GM23248 (cell line): ENCODE data around the gene POP4. TPM values are rescaled to one million over a fixed set of nuclear protein-coding genes. Genes with fewer than 3 reads are reported as not detected.

Experiments used
- DNase-seq: peaks from one replicate; pipeline ENCODE4 v3.0.0-alpha.2; 2015
- H2AFZ ChIP-seq: fragments of 200-600 bp; sonication (generic); 2 replicates; pipeline ENCODE4 v1.6.1; 2016; ENCODE audit warnings: antibody characterized with exemption
- H3F3A ChIP-seq: fragments of 200-600 bp; sonication (generic); 2 replicates; pipeline ENCODE4 v1.6.1; 2016; ENCODE audit warnings: mild to moderate bottlenecking, antibody characterized with exemption, mixed run types; ENCODE audit not compliant: insufficient read depth
- H3K27ac ChIP-seq: fragments of 200-600 bp; sonication (generic); 2 replicates; pipeline ENCODE4 v1.5.1; 2016; ENCODE audit warnings: mild to moderate bottlenecking
- H3K27me3 ChIP-seq: fragments of 200-600 bp; sonication (generic); replicated peaks from 2 replicates; pipeline ENCODE4 v1.6.1; 2016; ENCODE audit warnings: mild to moderate bottlenecking; ENCODE audit not compliant: insufficient read depth
- H3K36me3 ChIP-seq: fragments of 200-600 bp; sonication (generic); 2 replicates; pipeline ENCODE4 v1.6.1; 2016; ENCODE audit warnings: low read depth, mild to moderate bottlenecking
- H3K4me1 ChIP-seq: fragments of 200-600 bp; sonication (generic); 2 replicates; pipeline ENCODE4 v1.6.1; 2016; ENCODE audit warnings: mild to moderate bottlenecking; ENCODE audit not compliant: insufficient read depth
- H3K4me2 ChIP-seq: fragments of 200-600 bp; sonication (generic); one replicate; pipeline ENCODE4 v1.6.1; 2016; ENCODE audit warnings: mild to moderate bottlenecking; ENCODE audit not compliant: unreplicated experiment
- H3K4me3 ChIP-seq: fragments of 200-600 bp; sonication (generic); 2 replicates; pipeline ENCODE4 v1.5.1; 2016; ENCODE audit warnings: mild to moderate bottlenecking
- H3K79me2 ChIP-seq: fragments of 200-600 bp; sonication (generic); 2 replicates; pipeline ENCODE4 v1.6.1; 2016; ENCODE audit warnings: mild to moderate bottlenecking; ENCODE audit not compliant: insufficient read depth
- H3K9ac ChIP-seq: fragments of 200-600 bp; sonication (generic); 2 replicates; pipeline ENCODE4 v1.6.1; 2016; ENCODE audit warnings: mild to moderate bottlenecking
- H3K9me2 ChIP-seq: fragments of 200-600 bp; sonication (generic); 2 replicates; pipeline ENCODE4 v1.6.1; 2016; ENCODE audit warnings: mixed run types, mild to moderate bottlenecking, moderate library complexity; ENCODE audit not compliant: insufficient read depth
- H3K9me3 ChIP-seq: fragments of 200-600 bp; sonication (generic); one replicate; pipeline ENCODE4 v1.6.1; 2017; ENCODE audit warnings: low read depth
- H4K20me1 ChIP-seq: fragments of 200-600 bp; sonication (generic); 2 replicates; pipeline ENCODE4 v1.6.0; 2016; ENCODE audit not compliant: insufficient read depth
- EZH2 ChIP-seq: fragments of 200-600 bp; sonication (generic); IDR thresholded peaks from 2 replicates; pipeline ENCODE4 v1.6.1; 2018; ENCODE audit warnings: antibody characterized with exemption, mild to moderate bottlenecking; ENCODE audit not compliant: insufficient read depth, poor library complexity, severe bottlenecking
- EZH2phosphoT487 ChIP-seq: fragments of 200-600 bp; sonication (generic); IDR thresholded peaks from 2 replicates; pipeline ENCODE4 v1.6.1; 2018; ENCODE audit warnings: antibody characterized with exemption, moderate library complexity, mild to moderate bottlenecking, low read depth; ENCODE audit not compliant: insufficient read depth
- WGBS, 2 experiments: methylation state at CpG; one replicate each; pipeline ENCODE4 v1.1.6; 2015 to 2017; ENCODE audit warnings: low lambda C conversion rate in 2 of 2, low coverage in 1 of 2; ENCODE audit errors: missing lambda C conversion rate in 2 of 2; 5-methylcytosine and 5-hydroxymethylcytosine counted together
- in situ Hi-C: fragments of 300-500 bp; cut with MboI; formaldehyde crosslinking; loops from 2 replicates; pipeline ENCODE4 v1.15.0; 2020
- polyA plus RNA-seq: library from polyadenylated mRNA; unstranded; fragments of >200 nt; fragmentation: Nextera tagmentation; extraction: Ambion mirVana; gene quantifications from 2 replicates; pipeline ENCODE4 v1.2.1, GENCODE V29; 2016
- total RNA-seq: library from RNA; depleted of rRNA; stranded (reverse); fragments of >200 nt; shearing (Covaris generic); gene quantifications from 2 replicates; pipeline ENCODE4 v1.2.3, GENCODE V29; 2014

POP4 gene
- total and polyA plus RNA-seq, 2 experiments from 2014 or later, result 65.8 to 132 TPM

DNA sequence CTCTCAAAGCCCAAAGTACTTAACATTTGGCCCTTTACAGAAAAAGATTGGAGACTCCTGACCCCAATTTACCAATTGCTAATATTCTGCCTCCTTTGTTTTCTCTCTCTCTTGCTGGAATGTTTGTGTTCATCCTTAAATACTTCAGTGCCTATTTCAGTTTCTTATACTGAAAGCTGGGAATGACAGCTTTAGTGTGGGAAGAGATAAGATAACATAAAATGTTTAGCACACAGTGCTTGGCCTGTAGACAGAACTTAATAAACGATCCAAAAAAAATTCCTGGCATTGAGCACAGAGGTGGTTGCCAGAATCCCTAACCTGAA lies 56.2 kb downstream of the POP4 start:
- H3K36me3 ChIP-seq, result no peaks in the 10 kb centered on the region
- peaks cover 44% of the 10 kb centered on the region for H3K4me1 ChIP-seq
- H3K4me2 ChIP-seq, result peak overlapping the region; percentile 90
- H2AFZ ChIP-seq, result peak overlapping the region; percentile 75
- DNase-seq, result no peak
- H3K9me3 ChIP-seq, result no peaks in the 10 kb centered on the region
- no peaks in the 10 kb centered on the region for H4K20me1 ChIP-seq
- whole genome bisulfite sequencing, 2 experiments, result 0 to 11% methylated on average over 1 of the region's 1 CpG
- H3K27ac ChIP-seq, result peak overlapping the region; percentile 98
- in situ Hi-C loops, result no loop called here
- H3K9me2 ChIP-seq, result no peaks in the 10 kb centered on the region
- H3K27me3 ChIP-seq, result no peaks in the 10 kb centered on the region
- H3K9ac ChIP-seq, result peak overlapping the region; percentile 88
- no peak for TF ChIP-seq EZH2
- no peak for TF ChIP-seq EZH2phosphoT487
- peak overlapping the region; percentile 69 for H3K4me3 ChIP-seq
- H3F3A ChIP-seq, result peaks cover 37% of the 10 kb centered on the region
- no peaks in the 10 kb centered on the region for H3K79me2 ChIP-seq

DNA sequence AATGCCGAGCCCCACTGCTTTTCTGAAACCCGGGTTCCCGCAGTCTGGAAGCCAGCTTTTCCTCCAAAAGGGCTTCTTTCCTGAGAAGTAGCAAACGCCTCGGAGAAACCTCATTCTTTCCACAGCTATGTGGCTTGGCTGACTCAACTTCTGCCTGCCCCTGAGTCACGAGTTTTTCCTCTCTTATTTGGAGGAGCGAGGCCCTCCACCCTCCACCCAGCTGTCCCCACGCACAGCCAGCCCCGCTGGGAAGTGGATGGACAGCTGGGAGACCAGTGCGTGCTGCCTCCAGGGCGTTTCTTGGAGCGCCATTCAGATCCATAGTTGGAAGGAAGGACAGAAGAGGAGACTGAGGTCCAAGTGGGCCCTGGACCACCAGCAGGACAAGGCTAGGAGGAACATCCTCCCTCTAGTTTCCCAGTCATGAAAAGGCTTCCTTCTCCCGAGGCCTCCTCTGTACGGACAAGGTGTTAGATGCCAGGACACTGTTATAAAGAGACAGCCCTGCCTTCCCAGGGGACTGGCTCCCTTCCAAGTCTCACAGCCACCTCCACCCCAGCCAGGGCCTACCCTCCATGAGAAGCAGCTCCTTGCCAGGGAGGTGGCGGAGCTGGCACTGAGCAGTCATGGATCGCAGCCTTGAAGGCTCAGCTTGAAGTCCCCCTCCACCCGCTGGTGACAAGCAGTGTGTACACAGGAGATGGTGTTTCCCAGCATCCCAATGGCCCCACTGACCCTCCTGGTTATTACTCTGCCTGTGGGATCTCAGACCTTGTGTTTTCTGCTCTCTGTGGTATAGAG lies 56.7 kb downstream of the POP4 start:
- Histone ChIP-seq H3K4me1 (peaks cover 45% of the 10 kb centered on the region), H4K20me1 (no peaks in the 10 kb centered on the region), H3K9me2 (no peaks in the 10 kb centered on the region), H3K4me2 (peak overlapping the region; percentile 90), H3K27me3 (no peaks in the 10 kb centered on the region), H3K9me3 (no peaks in the 10 kb centered on the region), H3K79me2 (peaks cover 4% of the 10 kb centered on the region), H2AFZ (peak overlapping the region; percentile 75), H3K4me3 (peak overlapping the region; percentile 69), H3K27ac (peak overlapping the region; percentile 98), H3K9ac (peak overlapping the region; percentile 88), H3F3A (peaks cover 41% of the 10 kb centered on the region), H3K36me3 (no peaks in the 10 kb centered on the region)
- DNase-seq, result peak; percentile 99
- no peak for TF ChIP-seq EZH2phosphoT487
- TF ChIP-seq EZH2, result no peak
- WGBS, 2 experiments, result 10 to 12% methylated on average over 17 of the region's 17 CpGs
- in situ Hi-C loops, result no loop called here

DNA sequence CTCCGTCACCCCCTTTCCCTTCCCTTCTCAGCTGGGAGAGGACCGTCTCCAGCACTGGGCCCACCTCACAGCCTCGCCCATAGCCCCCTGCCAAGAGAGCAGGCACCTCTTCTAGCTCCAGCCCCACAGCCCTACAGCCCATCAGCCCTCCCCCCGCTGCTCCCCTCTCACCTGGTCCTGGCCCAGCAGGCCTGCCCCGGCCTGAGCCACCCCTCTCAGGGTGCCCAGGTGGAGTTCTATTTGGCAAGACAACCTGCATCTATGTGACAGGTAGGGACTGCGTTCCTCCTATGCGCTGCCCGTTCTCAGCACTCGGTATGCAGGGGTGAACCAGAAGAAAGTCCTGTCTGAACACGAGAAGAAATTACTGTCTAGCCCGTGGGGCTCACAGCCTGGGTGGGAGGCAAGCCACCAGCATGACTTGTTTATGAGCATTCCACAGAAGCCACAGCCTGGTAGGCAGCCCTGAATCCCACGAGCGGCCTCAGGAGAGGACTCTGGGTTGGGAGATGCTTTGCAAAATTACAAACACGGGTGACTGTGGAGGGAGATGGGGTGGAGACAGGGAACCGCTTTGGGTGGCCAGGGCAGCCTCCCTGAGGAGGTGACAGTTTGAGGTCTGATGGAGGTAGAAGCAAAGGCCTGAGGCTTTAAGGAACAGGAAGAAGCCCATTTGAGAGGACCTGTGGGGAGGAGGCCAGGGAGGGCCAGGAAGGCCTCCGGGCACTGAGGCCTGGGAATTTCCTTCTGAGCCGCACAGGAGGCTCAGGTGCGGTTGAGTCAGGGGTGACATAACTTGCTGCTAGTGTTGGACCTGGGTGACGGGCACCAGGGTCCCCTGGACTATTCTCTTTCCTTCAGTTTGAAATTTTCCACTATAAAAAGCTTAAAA lies 58.0 kb downstream of the POP4 start:
- Histone ChIP-seq H3K36me3 (no peaks in the 10 kb centered on the region), H3K27me3 (no peaks in the 10 kb centered on the region), H3K27ac (peak overlapping the region; percentile 98), H3K4me1 (peaks cover 45% of the 10 kb centered on the region), H4K20me1 (no peaks in the 10 kb centered on the region), H3K4me3 (no peak overlapping the region), H2AFZ (no peak overlapping the region), H3K79me2 (peaks cover 17% of the 10 kb centered on the region), H3K9me3 (no peaks in the 10 kb centered on the region), H3K9ac (peak overlapping the region; percentile 81; the same call in 1 of the 2 replicates), H3K4me2 (peak overlapping the region; percentile 3), H3K9me2 (no peaks in the 10 kb centered on the region), H3F3A (peaks cover 41% of the 10 kb centered on the region)
- 65 to 72% methylated on average over 18 to 19 of the region's 19 CpGs for WGBS, 2 experiments
- TF ChIP-seq EZH2, result no peak
- TF ChIP-seq EZH2phosphoT487, result no peak
- DNase-seq, result peak; percentile 69
- in situ Hi-C loops, result no loop called here

DNA sequence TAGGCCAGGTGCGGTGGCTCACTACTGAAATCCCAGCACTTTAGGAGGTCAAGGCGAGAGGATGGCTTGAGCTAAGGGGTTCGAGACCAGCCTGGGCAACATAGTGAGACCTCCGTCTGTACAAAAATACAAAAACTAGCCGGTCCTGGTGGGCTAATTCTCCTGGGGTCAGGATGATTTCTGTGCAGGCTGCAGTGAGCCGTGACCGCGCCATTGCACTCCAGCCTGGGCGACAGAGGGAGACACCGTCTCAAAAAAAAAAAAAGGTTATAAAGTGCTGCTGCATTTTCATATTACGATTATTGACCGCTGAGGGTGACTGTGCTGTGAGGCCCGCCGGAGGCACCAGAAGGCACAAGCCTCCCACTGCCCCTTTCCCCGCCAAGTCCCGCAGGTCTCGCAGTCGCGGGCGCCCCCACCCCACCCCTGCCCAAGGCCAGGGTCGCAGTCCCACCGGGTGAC lies 58.7 kb downstream of the POP4 start:
- Histone ChIP-seq H3K36me3 (no peaks in the 10 kb centered on the region), H3K4me3 (peak overlapping the region; percentile 81), H3K27me3 (no peaks in the 10 kb centered on the region), H3K27ac (peak overlapping the region; percentile 98; the same call in 1 of the 2 replicates), H3K9me3 (no peaks in the 10 kb centered on the region), H2AFZ (peak overlapping the region; percentile 51), H4K20me1 (no peaks in the 10 kb centered on the region), H3K4me2 (peak overlapping the region; percentile 79), H3F3A (peaks cover 41% of the 10 kb centered on the region), H3K4me1 (peaks cover 45% of the 10 kb centered on the region), H3K79me2 (peaks cover 24% of the 10 kb centered on the region), H3K9ac (peak overlapping the region; percentile 81), H3K9me2 (no peaks in the 10 kb centered on the region)
- no peak for TF ChIP-seq EZH2phosphoT487
- TF ChIP-seq EZH2, result no peak
- no peak for DNase-seq
- WGBS, 2 experiments, result 33 to 39% methylated on average over 19 of the region's 22 CpGs
- in situ Hi-C loops, result no loop called here
